A549 (cell line): ENCODE results near the gene TRMT1. TPM values are rescaled to one million over a fixed set of nuclear protein-coding genes. Genes with fewer than 3 reads are reported as not detected.

Experiments used
- ATAC-seq, 2 experiments: fragments of 200-7000 bp in 1 of 2; fragments of >200 bp in 1 of 2; cut with Nextera tagmentation in 1 of 2; cut with Tn5 transposase in 1 of 2; 3 replicates each; pipeline versions ENCODE4 v1.8.0 to v1.9.1; 2018 to 2020; ENCODE audit warnings: mild to moderate bottlenecking in 1 of 2, moderate library complexity in 1 of 2
- CTCF ChIA-PET: fragments of 300-600 bp; sonication (Branson Sonifier 250); formaldehyde crosslinking; extraction: SDS; loops from one replicate; lab custom pipeline; 2021; ENCODE audit warnings: antibody characterized with exemption, inconsistent platforms; lab: Yijun Ruan, JAX
- POLR2A ChIA-PET: fragments of 350-600 bp; formaldehyde crosslinking; extraction: SDS; loops from one replicate; lab custom pipeline; 2021; ENCODE audit warnings: antibody characterized with exemption, inconsistent platforms; lab: Yijun Ruan, JAX
- DNase-seq, 2 experiments: peaks; one replicate each; pipeline versions ENCODE4 v3.0.0 to v3.0.0-alpha.2; 2011 to 2016; ENCODE audit warnings: low read depth in 1 of 2, low spot score in 1 of 2
- FAIRE-seq: peaks from 2 replicates; lab custom pipeline; 2011; peaks lifted over from hg19 to GRCh38; lab: Jason Lieb, UNC
- H3K27ac ChIP-seq, 2 experiments: fragments of >200 bp; sonication (Bioruptor Twin); formaldehyde crosslinking; 3 replicates each; pipeline ENCODE4 v1.5.1; 2016 to 2017
- H3K4me1 ChIP-seq: fragments of >200 bp; sonication (Bioruptor Twin); formaldehyde crosslinking; 3 replicates; pipeline ENCODE4 v1.6.1; 2016
- H3K4me2 ChIP-seq: fragments of >200 bp; sonication (Bioruptor Twin); formaldehyde crosslinking; 3 replicates; pipeline ENCODE4 v1.6.1; 2016
- H3K4me3 ChIP-seq: fragments of >200 bp; sonication (Bioruptor Twin); formaldehyde crosslinking; 3 replicates; pipeline ENCODE4 v1.5.1; 2016
- H3K9me3 ChIP-seq: fragments of >200 bp; sonication (Bioruptor Twin); formaldehyde crosslinking; 3 replicates; pipeline ENCODE4 v1.6.1; 2016
- CEBPB ChIP-seq, 2 experiments: fragments of >200 bp in 1 of 2; sonication (Bioruptor Twin) in 1 of 2; formaldehyde crosslinking in 1 of 2; IDR thresholded peaks; 2 replicates each; pipeline ENCODE4 v1.6.1; 2012 to 2016
- E2F6 ChIP-seq: IDR thresholded peaks from 2 replicates; pipeline ENCODE4 v1.6.1; 2012; ENCODE audit warnings: low read depth, borderline replicate concordance
- EHMT2 ChIP-seq: fragments of 200-600 bp; sonication (generic); IDR thresholded peaks from 2 replicates; pipeline ENCODE4 v1.6.1; 2016; ENCODE audit warnings: antibody characterized with exemption, low read depth, mild to moderate bottlenecking, moderate library complexity
- ESRRA ChIP-seq: fragments of 150-350 bp; IDR thresholded peaks from 2 replicates; pipeline ENCODE4 v1.6.1; 2014; ENCODE audit warnings: mild to moderate bottlenecking, low read length, borderline replicate concordance
- FOSL2 ChIP-seq, 2 experiments: fragments of 450-650 bp in 1 of 2; fragments of >200 bp in 1 of 2; sonication (Bioruptor Twin) in 1 of 2; formaldehyde crosslinking; IDR thresholded peaks; 2 replicates each; pipeline versions ENCODE4 v1.5.0 to v1.6.1; 2016 to 2020; ENCODE audit warnings: mild to moderate bottlenecking in 1 of 2, moderate library complexity in 1 of 2
- HMGXB4 ChIP-seq: fragments of 250-450 bp; sonication (Bioruptor Pico); IDR thresholded peaks from 2 replicates; pipeline ENCODE4 v1.5.0; 2021; ENCODE audit warnings: mild to moderate bottlenecking, moderate library complexity, borderline replicate concordance
- HOXB13 ChIP-seq: fragments of 250-450 bp; sonication (Bioruptor Pico); IDR thresholded peaks from 2 replicates; pipeline ENCODE4 v1.5.0; 2020; ENCODE audit warnings: low read depth, mild to moderate bottlenecking, moderate library complexity
- JUN ChIP-seq, 2 experiments: fragments of >200 bp; sonication (Bioruptor Twin); formaldehyde crosslinking; IDR thresholded peaks; 2 replicates in 1 of 2; 3 replicates in 1 of 2; pipeline ENCODE4 v1.6.1; 2016 to 2017
- MAFK ChIP-seq: fragments of 450-650 bp; IDR thresholded peaks from 2 replicates; pipeline ENCODE4 v1.6.1; 2014; ENCODE audit not compliant: partially characterized antibody
- POLR2A ChIP-seq: IDR thresholded peaks from 2 replicates; pipeline ENCODE4 v1.6.1; 2012; ENCODE audit warnings: mild to moderate bottlenecking, low read length
- POLR2AphosphoS2 ChIP-seq: conservative IDR thresholded peaks from 2 replicates; pipeline ENCODE4 v1.6.1; 2012; ENCODE audit warnings: low read length, improper control_type of control experiment, inconsistent platforms
- REST ChIP-seq: fragments of 200-600 bp; sonication (generic); IDR thresholded peaks from 2 replicates; pipeline ENCODE4 v1.6.1; 2016; ENCODE audit warnings: antibody characterized with exemption, mild to moderate bottlenecking, moderate library complexity
- RFX5 ChIP-seq: fragments of 450-650 bp; IDR thresholded peaks from 2 replicates; pipeline ENCODE4 v1.7.1; 2014; ENCODE audit warnings: antibody characterized with exemption, mild to moderate bottlenecking, moderate library complexity
- TFCP2L1 ChIP-seq: fragments of 250-450 bp; sonication (Bioruptor Pico); IDR thresholded peaks from 2 replicates; pipeline ENCODE4 v1.5.0; 2021; ENCODE audit warnings: mild to moderate bottlenecking
- ZSCAN20 ChIP-seq: fragments of 250-450 bp; sonication (Bioruptor Pico); IDR thresholded peaks from 2 replicates; pipeline ENCODE4 v1.8.0; 2022; ENCODE audit warnings: mild to moderate bottlenecking, moderate library complexity
- WGBS: methylation state at CpG from one replicate; pipeline ENCODE4 v1.1.6; 2017; ENCODE audit errors: missing lambda C conversion rate; 5-methylcytosine and 5-hydroxymethylcytosine counted together
- polyA plus RNA-seq, 4 experiments: library from polyadenylated mRNA; depleted of rRNA in 3 of 4; stranded (reverse); fragments of >200 nt; fragmentation: RNase III in 1 of 4; extraction: RNeasy Plus Mini Kit Qiagen cat#74134 plus additional on column Dnase treatment in 1 of 4; gene quantifications; 2 replicates in 3 of 4; 3 replicates in 1 of 4; pipeline ENCODE4 v1.2.3, GENCODE V29; 2011 to 2017

Gene TRMT1
- polyA plus RNA-seq, 2 of the 4 experiments (the other 2 are of a cell fraction): 18.2 to 29.8 TPM

GRCh38 chr19:13154911-13155471, 38.5 kb upstream of the TRMT1 start (continued):
- TF ChIP-seq ESRRA (no peak), HMGXB4 (peak; percentile 24; the same call in 1 of the 2 replicates), POLR2AphosphoS2 (peak; percentile 76), ZSCAN20 (CRISPR knock-in tag) (no peak), EHMT2 (no peak), HOXB13 (CRISPR knock-in tag) (no peak), TFCP2L1 (CRISPR knock-in tag) (0 out of 2 replicates have a peak, but pooled peaks have one; percentile 31)

- 2% methylated on average over 20 of the region's 21 CpGs for WGBS
- Histone ChIP-seq H3K4me2 (peak overlapping the region; percentile 82), H3K9me3 (no peaks in the 10 kb centered on the region), H3K27ac (peak overlapping the region; percentile 94 to 99), H3K4me3 (peak overlapping the region; percentile 98), H3K4me1 (peaks cover 11% of the 10 kb centered on the region)
- FAIRE-seq: no peak
- POLR2A ChIA-PET: interaction anchor here (2.6 to 3.0 kb wide), 2 partner anchors 10 to 14 kb away, joined by 30 to 48 read pairs; no protein-coding TSS in a partner anchor
- CTCF ChIA-PET: interaction anchor here (1.5 to 3.3 kb wide), 4 partner anchors 9 to 108 kb away, joined by 3 to 13 read pairs (median 6); no protein-coding TSS in a partner anchor
- DNase-seq: peak in 1 of 2 experiments; percentile 65
- ATAC-seq: no peak
- TF ChIP-seq POLR2A (peak; percentile 41; the same call in 1 of the 2 replicates), CEBPB (IDR thresholded peaks at IDR 0.05) (peak in 1 of 2 experiments; percentile 80; a peak in 2 of 4 replicates), REST (0 out of 2 replicates have a peak, but pooled peaks have one; percentile 9), E2F6 (no peak), JUN (IDR thresholded peaks at IDR 0.05) (0 out of 5 replicates have a peak, but pooled peaks of 1 of the 2 experiments have one; percentile 8), MAFK (no peak), FOSL2 (IDR thresholded peaks at IDR 0.05) (no peak), FOSL2 (CRISPR knock-in tag; IDR thresholded peaks at IDR 0.05) (peak; percentile 36; the same call in 1 of the 2 replicates), RFX5 (no peak)
Observed at GRCh38 chr19:13154241-13154778, 37.8 kb upstream of the TRMT1 start.
